Inferior parietal cortex (tissue), 1 donor: ENCODE measurements around the gene FIBP.
"Not testable (repeated sequence)": the region's sequence is repeated elsewhere in the genome, so short reads cannot be mapped to it uniquely, and the experiment has no call there.

Experiments
- DNase-seq: peaks from one replicate; pipeline ENCODE4 v3.0.0-alpha.2; 2016; ENCODE audit errors: extremely low spot score

FIBP gene

GRCh38 chr11:65859095-65859811 lies 29.0 kb downstream of the FIBP start:
- DNase-seq: peak; percentile 95

GRCh38 chr11:65858681-65859087 lies 29.6 kb downstream of the FIBP start:
- no peak for DNase-seq

- DNase-seq: peak; percentile 95
Measured at GRCh38 chr11:65857853-65858680, 30.2 kb downstream of the FIBP start, which contains the start of gene CFL1. TSS of gene CFL1 (minus strand) at chr11:65858180. CDS start at chr11:65858099, 81 bp downstream.

GRCh38 chr11:65857500-65857852 lies 30.8 kb downstream of the FIBP start:
- DNase-seq: peak; percentile 48

- peak; percentile 61 for DNase-seq
Measured at GRCh38 chr11:65856689-65857499, 31.4 kb downstream of the FIBP start.

- no peak for DNase-seq
Measured at GRCh38 chr11:65855927-65856363, 32.3 kb downstream of the FIBP start.

- no peak for DNase-seq
Measured at GRCh38 chr11:65854852-65855837, 33.1 kb downstream of the FIBP start.

- DNase-seq: no peak
Measured at GRCh38 chr11:65854161-65854592, 34.1 kb downstream of the FIBP start.

- no peak for DNase-seq
Measured at GRCh38 chr11:65853246-65853979, 34.9 kb downstream of the FIBP start.

GRCh38 chr11:65852508-65853245 lies 35.6 kb downstream of the FIBP start:
- no peak for DNase-seq

- DNase-seq: no peak
Measured at GRCh38 chr11:65851811-65852507, 36.3 kb downstream of the FIBP start.

- DNase-seq: no peak
Measured at GRCh38 chr11:65851083-65851579, 37.1 kb downstream of the FIBP start.

- DNase-seq: no peak
Measured at GRCh38 chr11:65850217-65851082, 37.8 kb downstream of the FIBP start.

- DNase-seq: no peak
Measured at GRCh38 chr11:65849771-65850216, 38.5 kb downstream of the FIBP start.

GRCh38 chr11:65849366-65849765 lies 38.9 kb downstream of the FIBP start:
- no peak for DNase-seq

- not testable (repeated sequence) for DNase-seq
Measured at GRCh38 chr11:65848693-65849092, 39.6 kb downstream of the FIBP start.

- DNase-seq: no peak
Measured at GRCh38 chr11:65847746-65848145, 40.5 kb downstream of the FIBP start.
